Calu3 (cell line): ENCODE results near the gene PROK1. TPM values are rescaled to one million over a fixed set of nuclear protein-coding genes. Genes with fewer than 3 reads are reported as not detected.

Experiments
- BruUV-seq: library from RNA; stranded (reverse); fragments of 400-500 nt; replicated peaks from 2 replicates; lab custom pipeline; 2021; lab: Mats Ljungman, UMichigan
- CTCF ChIA-PET: fragments of 300-600 bp; sonication (Branson Sonifier 250); formaldehyde crosslinking; loops from one replicate; lab custom pipeline; 2022; ENCODE audit warnings: antibody characterized with exemption; lab: Charles Lee
- DNase-seq: peaks from one replicate; pipeline ENCODE4 v3.0.0; 2022
- H3K27ac Mint-ChIP-seq: one replicate; pipeline ENCODE4 v1.8.0; 2022; ENCODE audit warnings: mixed read lengths; ENCODE audit not compliant: unreplicated experiment
- H3K27me3 Mint-ChIP-seq: one replicate; pipeline ENCODE4 v1.8.0; 2022; ENCODE audit warnings: mixed read lengths; ENCODE audit not compliant: unreplicated experiment
- H3K36me3 Mint-ChIP-seq: one replicate; pipeline ENCODE4 v1.8.0; 2022; ENCODE audit warnings: mild to moderate bottlenecking, moderate library complexity, mixed read lengths; ENCODE audit not compliant: insufficient read depth, unreplicated experiment
- H3K4me1 Mint-ChIP-seq: one replicate; pipeline ENCODE4 v1.8.0; 2022; ENCODE audit warnings: mild to moderate bottlenecking, low read depth, mixed read lengths; ENCODE audit not compliant: unreplicated experiment
- H3K4me3 Mint-ChIP-seq: one replicate; pipeline ENCODE4 v1.8.0; 2022; ENCODE audit warnings: mild to moderate bottlenecking, low read depth, moderate library complexity, mixed read lengths; ENCODE audit not compliant: unreplicated experiment
- H3K9me3 Mint-ChIP-seq: one replicate; pipeline ENCODE4 v1.8.0; 2022; ENCODE audit warnings: low read depth, mixed read lengths; ENCODE audit not compliant: unreplicated experiment
- CTCF ChIP-seq: fragments of 200-600 bp; IDR thresholded peaks from one replicate; pipeline ENCODE4 v1.8.0; 2022; ENCODE audit warnings: antibody characterized with exemption; ENCODE audit not compliant: unreplicated experiment
- intact Hi-C: fragments of 100-400 bp; cut with micrococcal nuclease; formaldehyde crosslinking; loops from one replicate; pipeline ENCODE4 v1.10.0; 2022; ENCODE audit not compliant: unreplicated experiment
- total RNA-seq: library from RNA; stranded (reverse); gene quantifications from 2 replicates; pipeline ENCODE4 v1.2.3, GENCODE V29; 2022

The PROK1 gene
- total RNA-seq, 1 experiment from 2014 or later = not detected

GRCh38 chr1:110474444-110474843 is 23.5 kb downstream of the PROK1 start:
- DNase-seq = no peak
- no peak overlapping the region for H3K4me3 Mint-ChIP-seq
- TF ChIP-seq CTCF = no peak
- no TSS peak for BruUV-seq
- H3K4me1 Mint-ChIP-seq = peaks cover 38% of the 10 kb centered on the region
- H3K27ac Mint-ChIP-seq = no peak overlapping the region
- intact Hi-C loops = no loop called here
- H3K36me3 Mint-ChIP-seq = no peaks in the 10 kb centered on the region
- H3K27me3 Mint-ChIP-seq = peaks cover 11% of the 10 kb centered on the region
- no peaks in the 10 kb centered on the region for H3K9me3 Mint-ChIP-seq
- CTCF ChIA-PET = no interaction called here

GRCh38 chr1:110475362-110476027 is 24.5 kb downstream of the PROK1 start:
- intact Hi-C loops = no loop called here
- no TSS peak for BruUV-seq
- Mint-ChIP-seq H3K9me3 (no peaks in the 10 kb centered on the region), H3K27ac (no peak overlapping the region), H3K4me3 (no peak overlapping the region), H3K36me3 (no peaks in the 10 kb centered on the region), H3K4me1 (peaks cover 46% of the 10 kb centered on the region), H3K27me3 (peaks cover under 1% of the 10 kb centered on the region)
- no peak for TF ChIP-seq CTCF
- CTCF ChIA-PET = interaction anchor here (2.9 kb wide), 1 partner anchor 137 kb away, joined by 6 read pairs; the partner anchor contains the start of gene RBM15
- peak; percentile 18 for DNase-seq

GRCh38 chr1:110476028-110476765 is 25.2 kb downstream of the PROK1 start:
- CTCF ChIA-PET = interaction anchor here (2.0 to 2.9 kb wide), 3 partner anchors 12 to 137 kb away, joined by 6 to 15 read pairs (median 13); partner anchors contain the start of gene RBM15
- H3K36me3 Mint-ChIP-seq = no peaks in the 10 kb centered on the region

GRCh38 chr1:110477041-110477440 is 26.1 kb downstream of the PROK1 start:
- H3K36me3 Mint-ChIP-seq = no peaks in the 10 kb centered on the region
- BruUV-seq = no TSS peak
- peak overlapping the region; percentile 33 for H3K4me3 Mint-ChIP-seq
- TF ChIP-seq CTCF = no peak
- no peaks in the 10 kb centered on the region for H3K27me3 Mint-ChIP-seq
- H3K4me1 Mint-ChIP-seq = peaks cover 46% of the 10 kb centered on the region
- DNase-seq = peak; percentile 8
- CTCF ChIA-PET = interaction anchor here (0.7 to 2.9 kb wide), 5 partner anchors 13 to 138 kb away, joined by 3 to 15 read pairs (median 6); partner anchors contain the start of gene RBM15
- H3K9me3 Mint-ChIP-seq = no peaks in the 10 kb centered on the region
- intact Hi-C loops = no loop called here
- peak overlapping the region; percentile 66 for H3K27ac Mint-ChIP-seq

More at GRCh38 chr1:110476028-110476765, 25.2 kb downstream of the PROK1 start:
- H3K27me3 Mint-ChIP-seq = no peaks in the 10 kb centered on the region
- peak overlapping the region; percentile 66 for H3K27ac Mint-ChIP-seq
- no TSS peak for BruUV-seq
- H3K9me3 Mint-ChIP-seq = no peaks in the 10 kb centered on the region
- TF ChIP-seq CTCF = no peak
- DNase-seq = no peak
- intact Hi-C loops = no loop called here
- H3K4me3 Mint-ChIP-seq = peak overlapping the region; percentile 33
- peaks cover 46% of the 10 kb centered on the region for H3K4me1 Mint-ChIP-seq
